Prostate gland (tissue), 2 donors: ENCODE data around the gene AHNAK2. TPM values are rescaled to one million over a fixed set of nuclear protein-coding genes. Genes with fewer than 3 reads are reported as not detected.

Experiments
- DNase-seq: peaks from one replicate; pipeline ENCODE4 v3.0.0-alpha.2; 2019; ENCODE audit warnings: low spot score
- H3K27ac ChIP-seq, 2 donors: fragments of 200-600 bp; sonication (generic); 2 replicates each; pipeline ENCODE4 v1.5.1; 2017 to 2019
- H3K27me3 ChIP-seq: fragments of 200-600 bp; sonication (generic); replicated peaks from 2 replicates; pipeline ENCODE4 v1.5.1; 2019; ENCODE audit not compliant: insufficient read depth
- H3K36me3 ChIP-seq, 2 donors: fragments of 200-600 bp; sonication (generic); 1 replicate in 1 of 2; 2 replicates in 1 of 2; pipeline versions ENCODE4 v1.5.1 to v1.8.1; 2017 to 2019
- H3K4me1 ChIP-seq: fragments of 200-600 bp; sonication (generic); replicated peaks from 2 replicates; pipeline ENCODE4 v1.5.1; 2019
- H3K4me3 ChIP-seq, 2 donors: fragments of 200-600 bp; sonication (generic); 2 replicates each; pipeline ENCODE4 v1.5.1; 2017 to 2019
- H3K9me3 ChIP-seq: fragments of 200-600 bp; sonication (generic); 2 replicates; pipeline ENCODE4 v1.5.1; 2017
- CTCF ChIP-seq, 4 experiments: fragments of 200-600 bp in 2 of 4; fragments of 450-650 bp in 2 of 4; sonication (generic) in 2 of 4; IDR thresholded peaks; 1 replicate in 3 of 4; 2 replicates in 1 of 4; pipeline ENCODE4 v1.5.1; 2016 to 2019; ENCODE audit warnings: antibody characterized with exemption in 4 of 4, mild to moderate bottlenecking in 2 of 4, moderate library complexity in 2 of 4
- POLR2A ChIP-seq: fragments of 450-650 bp; IDR thresholded peaks from one replicate; pipeline ENCODE4 v1.6.1; 2016; ENCODE audit warnings: antibody characterized with exemption, mild to moderate bottlenecking
- POLR2AphosphoS5 ChIP-seq: sonication (generic); formaldehyde crosslinking; IDR thresholded peaks from one replicate; pipeline ENCODE4 v1.6.1; 2017; ENCODE audit warnings: antibody characterized with exemption
- WGBS: methylation state at CpG from one replicate; pipeline ENCODE4 v1.1.5; 2018; 5-methylcytosine and 5-hydroxymethylcytosine counted together
- intact Hi-C: fragments of 100-400 bp; cut with DNase I; formaldehyde crosslinking; loops from one replicate; pipeline ENCODE4 v1.14.2; 2022
- total RNA-seq, 2 donors: library from RNA; depleted of rRNA; stranded (reverse); fragments of >200 nt; gene quantifications; one replicate each; pipeline ENCODE4 v1.1.0, GENCODE V29; 2016

The AHNAK2 gene
- total RNA-seq, 2 donors from 2014 or later, result 18.3 to 27.2 TPM

- DNase-seq, result no peak
- Histone ChIP-seq H3K36me3 (no peaks in the 10 kb centered on the region), H3K27me3 (no peaks in the 10 kb centered on the region), H3K4me1 (peaks cover 3% of the 10 kb centered on the region), H3K4me3 (no peak overlapping the region), H3K27ac (no peak overlapping the region), H3K9me3 (no peaks in the 10 kb centered on the region)
- TF ChIP-seq CTCF (IDR thresholded peaks at IDR 0.05) (no peak), POLR2A (no peak), POLR2AphosphoS5 (no peak)
- intact Hi-C loops, result loop anchor here (5.0 kb wide), 1 partner anchor 42 kb away; no protein-coding TSS in a partner anchor
- 63% methylated on average over 4 of the region's 4 CpGs for WGBS
Observed at GRCh38 chr14:105023791-105024480, 45.8 kb upstream of the AHNAK2 start.

GRCh38 chr14:105023144-105023543 is 45.0 kb upstream of the AHNAK2 start:
- no peak for DNase-seq
- Histone ChIP-seq H3K4me3 (no peak overlapping the region), H3K36me3 (no peaks in the 10 kb centered on the region), H3K4me1 (peaks cover 3% of the 10 kb centered on the region), H3K27me3 (no peaks in the 10 kb centered on the region), H3K27ac (no peak overlapping the region), H3K9me3 (no peaks in the 10 kb centered on the region)
- 69% methylated on average over 11 of the region's 11 CpGs for WGBS
- intact Hi-C loops, result loop anchor here (5.0 kb wide), 1 partner anchor 41 kb away; no protein-coding TSS in a partner anchor
- TF ChIP-seq CTCF (IDR thresholded peaks at IDR 0.05) (no peak), POLR2AphosphoS5 (no peak), POLR2A (no peak)

GRCh38 chr14:105022276-105022670 is 44.1 kb upstream of the AHNAK2 start:
- TF ChIP-seq POLR2AphosphoS5 (no peak), CTCF (IDR thresholded peaks at IDR 0.05) (no peak), POLR2A (no peak)
- WGBS, result 69% methylated on average over 2 of the region's 2 CpGs
- no peak for DNase-seq
- Histone ChIP-seq H3K36me3 (no peaks in the 10 kb centered on the region), H3K27me3 (no peaks in the 10 kb centered on the region), H3K4me3 (no peak overlapping the region), H3K27ac (no peak overlapping the region), H3K9me3 (no peaks in the 10 kb centered on the region), H3K4me1 (peaks cover 3% of the 10 kb centered on the region)
- intact Hi-C loops, result loop anchor here (5.0 kb wide), 1 partner anchor 40 kb away; no protein-coding TSS in a partner anchor

GRCh38 chr14:105021656-105022275 is 43.6 kb upstream of the AHNAK2 start:
- Histone ChIP-seq H3K27ac (peak overlapping the region; percentile 74 to 77), H3K4me1 (peaks cover 3% of the 10 kb centered on the region), H3K36me3 (no peaks in the 10 kb centered on the region), H3K27me3 (no peaks in the 10 kb centered on the region), H3K9me3 (no peaks in the 10 kb centered on the region), H3K4me3 (peak overlapping the region; percentile 36 to 81)
- intact Hi-C loops, result loop anchor here (5.0 kb wide), 1 partner anchor 39 kb away; no protein-coding TSS in a partner anchor
- DNase-seq, result no peak
- TF ChIP-seq POLR2A (no peak), POLR2AphosphoS5 (no peak), CTCF (IDR thresholded peaks at IDR 0.05) (no peak)
- WGBS, result 9% methylated on average over 20 of the region's 20 CpGs
